HL-60 (cell line): Measurements from ENCODE around the gene NPDC1.

ENCODE experiments used
- DNase-seq, 2 experiments: peaks; one replicate each; pipeline ENCODE4 v3.0.0-alpha.2; 2010 to 2020; ENCODE audit warnings: low read depth in 1 of 2, low spot score in 1 of 2
- H3K27ac ChIP-seq: fragments of 250-450 bp; sonication (Bioruptor Pico); replicated peaks from 2 replicates; pipeline ENCODE4 v1.5.1; 2020; ENCODE audit warnings: mild to moderate bottlenecking, moderate library complexity
- H3K27me3 ChIP-seq: fragments of 250-450 bp; sonication (Bioruptor Pico); 2 replicates; pipeline ENCODE4 v1.5.1; 2021; ENCODE audit warnings: mild to moderate bottlenecking, moderate library complexity; ENCODE audit not compliant: insufficient read depth, poor library complexity, severe bottlenecking
- H3K4me3 ChIP-seq: replicated peaks from 2 replicates; pipeline ENCODE4 v1.5.1; 2011; ENCODE audit warnings: mild to moderate bottlenecking, control low read depth, low read length; ENCODE audit not compliant: insufficient read depth
- CTCF ChIP-seq: IDR thresholded peaks from one replicate; pipeline ENCODE4 v1.5.1; 2011; ENCODE audit warnings: low read length, control low read depth, inconsistent platforms; ENCODE audit not compliant: insufficient read depth
- GABPA ChIP-seq: IDR thresholded peaks from 2 replicates; pipeline ENCODE4 v1.6.1; 2012; ENCODE audit warnings: low read depth
- POLR2AphosphoS5 ChIP-seq: IDR thresholded peaks from 2 replicates; pipeline ENCODE4 v1.6.1; 2012; ENCODE audit warnings: low read depth
- REST ChIP-seq: IDR thresholded peaks from 2 replicates; pipeline ENCODE4 v1.6.1; 2012; ENCODE audit warnings: low read depth; ENCODE audit not compliant: insufficient replicate concordance
- SPI1 ChIP-seq: IDR thresholded peaks from 2 replicates; pipeline ENCODE4 v1.6.1; 2012; ENCODE audit warnings: low read depth, mild to moderate bottlenecking, borderline replicate concordance

The NPDC1 gene

GRCh38 chr9:137031904-137032640 is 13.9 kb downstream of the NPDC1 start, which contains the start of gene FUT7:
FUT7 (minus strand) TSS chr9:137032088; CDS start chr9:137031991, 97 bp downstream.
- Histone ChIP-seq H3K27me3 (no peaks in the 10 kb centered on the region), H3K27ac (peak within 1 kb of the TSS; percentile 98), H3K4me3 (peak within 1 kb of the TSS; percentile 88)
- no peak for TF ChIP-seq CTCF
- peak; percentile 96 for TF ChIP-seq SPI1
- TF ChIP-seq GABPA, result no peak
- peak; percentile 88 for TF ChIP-seq POLR2AphosphoS5
- no peak for TF ChIP-seq REST
- peak; percentile 74 to 91 for DNase-seq

- Histone ChIP-seq H3K27me3 (no peaks in the 10 kb centered on the region), H3K27ac (peak overlapping the region; percentile 98), H3K4me3 (peak overlapping the region; percentile 88)
- TF ChIP-seq REST (peak; percentile 60), SPI1 (peak; percentile 2; the same call in 1 of the 2 replicates), GABPA (peak; percentile 37; the same call in 1 of the 2 replicates), CTCF (no peak), POLR2AphosphoS5 (peak; percentile 99)
- DNase-seq, result peak; percentile 96 to 99
Measured at GRCh38 chr9:137030538-137031527, 15.1 kb downstream of the NPDC1 start.

- TF ChIP-seq SPI1 (no peak), GABPA (no peak), REST (no peak), CTCF (no peak), POLR2AphosphoS5 (no peak)
- Histone ChIP-seq H3K27ac (peak overlapping the region; percentile 98), H3K4me3 (peak overlapping the region; percentile 88), H3K27me3 (no peaks in the 10 kb centered on the region)
- peak; percentile 66 to 68 for DNase-seq
Measured at GRCh38 chr9:137030006-137030405, 16.0 kb downstream of the NPDC1 start.
